CD8-positive, alpha-beta memory T cell (primary cell): ENCODE measurements around the gene ERBB3. TPM values are rescaled to one million over a fixed set of nuclear protein-coding genes. Genes with fewer than 3 reads are reported as not detected.
A peak's percentile ranks its signal among the peaks of the same experiment; 100 is the strongest.

Experiments
- CTCF ChIA-PET: fragments of 350-600 bp; sonication (Branson Sonifier 250); formaldehyde crosslinking; loops from one replicate; lab custom pipeline; 2021; ENCODE audit warnings: antibody characterized with exemption; lab: Charles Lee
- POLR2A ChIA-PET: fragments of 350-600 bp; sonication (Branson Sonifier 250); formaldehyde crosslinking; loops from one replicate; lab custom pipeline; 2021; ENCODE audit warnings: antibody characterized with exemption; lab: Charles Lee
- DNase-seq, 5 donors: peaks; one replicate each; pipeline versions ENCODE4 v3.0.0 to v3.0.0-alpha.2; 2020 to 2022; ENCODE audit warnings: mixed read lengths in 1 of 5
- H3K27ac ChIP-seq: one replicate; pipeline ENCODE4 v1.7.0; 2013; ENCODE audit warnings: low read depth, mild to moderate bottlenecking, low read length, moderate library complexity
- H3K27me3 ChIP-seq: 2 replicates; pipeline ENCODE4 v1.7.0; 2013; ENCODE audit warnings: low read length, mild to moderate bottlenecking; ENCODE audit not compliant: insufficient read depth, poor library complexity, severe bottlenecking
- H3K36me3 ChIP-seq: 2 replicates; pipeline ENCODE4 v1.7.0; 2013; ENCODE audit warnings: mild to moderate bottlenecking, low read length, moderate library complexity; ENCODE audit not compliant: insufficient read depth
- H3K4me1 ChIP-seq: 2 replicates; pipeline ENCODE4 v1.7.0; 2013; ENCODE audit warnings: mild to moderate bottlenecking, low read length, moderate library complexity; ENCODE audit not compliant: insufficient read depth
- H3K4me3 ChIP-seq: 2 replicates; pipeline ENCODE4 v1.7.0; 2013; ENCODE audit warnings: mild to moderate bottlenecking, low read length
- H3K9me3 ChIP-seq: 2 replicates; pipeline ENCODE4 v1.7.0; 2013; ENCODE audit warnings: mild to moderate bottlenecking, low read length
- H3K27ac Mint-ChIP-seq, 8 donors: one replicate each; pipeline ENCODE4 v1.8.0; 2020 to 2021; ENCODE audit warnings: mixed read lengths in 8 of 8, mild to moderate bottlenecking in 6 of 8, inconsistent platforms in 3 of 8, moderate library complexity in 3 of 8
- H3K27me3 Mint-ChIP-seq, 2 donors: one replicate each; pipeline ENCODE4 v1.8.0; 2020 to 2021; ENCODE audit warnings: mixed read lengths in 2 of 2, mild to moderate bottlenecking in 1 of 2, moderate library complexity in 1 of 2
- H3K36me3 Mint-ChIP-seq, 3 donors: one replicate each; pipeline ENCODE4 v1.8.0; 2020 to 2021; ENCODE audit warnings: mixed read lengths in 3 of 3, inconsistent platforms in 1 of 3, mild to moderate bottlenecking in 1 of 3
- H3K4me1 Mint-ChIP-seq, 3 donors: one replicate each; pipeline ENCODE4 v1.8.0; 2020 to 2021; ENCODE audit warnings: mixed read lengths in 3 of 3, inconsistent platforms in 1 of 3, mild to moderate bottlenecking in 1 of 3
- H3K4me3 Mint-ChIP-seq, 7 donors: one replicate each; pipeline ENCODE4 v1.8.0; 2020 to 2021; ENCODE audit warnings: mixed read lengths in 7 of 7, mild to moderate bottlenecking in 6 of 7, moderate library complexity in 4 of 7, inconsistent platforms in 2 of 7
- H3K9me3 Mint-ChIP-seq, 5 donors: one replicate each; pipeline ENCODE4 v1.8.0; 2020 to 2022; ENCODE audit warnings: mixed read lengths in 5 of 5, mild to moderate bottlenecking in 3 of 5, moderate library complexity in 2 of 5, inconsistent platforms in 1 of 5
- polyA plus RNA-seq: library from polyadenylated mRNA; unstranded; fragments of 300-500 nt; fragmentation: Illumina TruSeq; gene quantifications from one replicate; pipeline ENCODE4 v1.2.3, GENCODE V29; 2021
- total RNA-seq, 2 experiments: library from RNA; stranded (reverse); gene quantifications; one replicate each; pipeline ENCODE4 v1.2.3, GENCODE V29; 2021

Gene ERBB3
- total and polyA plus RNA-seq, 3 experiments from 2014 or later: 0.63 to 1.9 (median 1.7) TPM

GRCh38 chr12:56080556-56081138, 682 bp downstream of the ERBB3 start:
- Histone ChIP-seq H3K4me1 (peaks cover 5% of the 10 kb centered on the region), H3K27me3 (peaks cover 6% of the 10 kb centered on the region), H3K36me3 (no peaks in the 10 kb centered on the region), H3K4me3 (peak overlapping the region; percentile 83), H3K27ac (no peak overlapping the region), H3K9me3 (no peaks in the 10 kb centered on the region)
- Mint-ChIP-seq H3K27ac (peak overlapping the region in 1 of 8 donors; percentile 42), H3K9me3 (no peaks in the 10 kb centered on the region), H3K4me1 (peaks cover 3 to 24% (median 4%) of the 10 kb centered on the region in 3 donors), H3K36me3 (peaks cover 0 to 1% (median 0%) of the 10 kb centered on the region in 3 donors), H3K4me3 (peak overlapping the region; percentile 84 to 94 (median 86)), H3K27me3 (peaks cover 7 to 13% of the 10 kb centered on the region in 2 donors)
- no peak for DNase-seq
- ChIA-PET CTCF (interaction anchor here (1.0 to 1.1 kb wide), 2 partner anchors 13 to 44 kb away, joined by 3 read pairs; no protein-coding TSS in a partner anchor), POLR2A (interaction anchor here (0.7 to 2.2 kb wide), 4 partner anchors 23 to 38 kb away, joined by 3 to 9 read pairs (median 4); partner anchors contain the start of genes PA2G4, RPL41 and ZC3H10)

GRCh38 chr12:56081393-56082347, 1.7 kb downstream of the ERBB3 start:
- Mint-ChIP-seq H3K27ac (no peak overlapping the region), H3K4me3 (peak overlapping the region in 5 of 7 donors; percentile 83 to 87 (median 86)), H3K4me1 (peaks cover 3 to 24% (median 4%) of the 10 kb centered on the region in 3 donors), H3K36me3 (peaks cover 0 to 1% (median 0%) of the 10 kb centered on the region in 3 donors), H3K27me3 (peaks cover 7 to 15% of the 10 kb centered on the region in 2 donors), H3K9me3 (no peaks in the 10 kb centered on the region)
- no peak overlapping the region for H3K27ac ChIP-seq
- ChIA-PET CTCF (interaction anchor here (1.0 to 1.1 kb wide), 2 partner anchors 14 to 43 kb away, joined by 3 read pairs; no protein-coding TSS in a partner anchor), POLR2A (interaction anchor here (0.8 kb wide), 1 partner anchor 20 kb away, joined by 4 read pairs; no protein-coding TSS in a partner anchor)
- H3K36me3 ChIP-seq: no peaks in the 10 kb centered on the region
- H3K4me3 ChIP-seq: no peak overlapping the region
- peaks cover 6% of the 10 kb centered on the region for H3K27me3 ChIP-seq
- peaks cover 5% of the 10 kb centered on the region for H3K4me1 ChIP-seq
- DNase-seq: no peak
- no peaks in the 10 kb centered on the region for H3K9me3 ChIP-seq

GRCh38 chr12:56082382-56082781, 2.4 kb downstream of the ERBB3 start:
- H3K4me1 Mint-ChIP-seq: peaks cover 3 to 24% (median 4%) of the 10 kb centered on the region in 3 donors
- H3K36me3 Mint-ChIP-seq: peaks cover 0 to 1% (median 0%) of the 10 kb centered on the region in 3 donors
- POLR2A ChIA-PET: interaction anchor here (0.8 kb wide), 1 partner anchor 20 kb away, joined by 4 read pairs; no protein-coding TSS in a partner anchor
- CTCF ChIA-PET: no interaction called here
- Histone ChIP-seq H3K9me3 (no peaks in the 10 kb centered on the region), H3K4me3 (no peak overlapping the region), H3K4me1 (peaks cover 5% of the 10 kb centered on the region), H3K36me3 (no peaks in the 10 kb centered on the region), H3K27me3 (peaks cover 6% of the 10 kb centered on the region), H3K27ac (no peak overlapping the region)
- DNase-seq: no peak
- H3K9me3 Mint-ChIP-seq: no peaks in the 10 kb centered on the region
- peaks cover 7 to 15% of the 10 kb centered on the region in 2 donors for H3K27me3 Mint-ChIP-seq
- H3K27ac Mint-ChIP-seq: no peak overlapping the region
- H3K4me3 Mint-ChIP-seq: peak overlapping the region in 1 of 7 donors; percentile 83

GRCh38 chr12:56082967-56083366, 3.0 kb downstream of the ERBB3 start:
- H3K36me3 Mint-ChIP-seq: peaks cover 0 to 1% (median 0%) of the 10 kb centered on the region in 3 donors

GRCh38 chr12:56084958-56085543, 5.1 kb downstream of the ERBB3 start:
- H3K27ac Mint-ChIP-seq: peak overlapping the region in 2 of 8 donors; percentile 33 to 71
- no peak overlapping the region for H3K4me3 Mint-ChIP-seq

More at GRCh38 chr12:56082967-56083366, 3.0 kb downstream of the ERBB3 start:
- Histone ChIP-seq H3K27me3 (peaks cover 6% of the 10 kb centered on the region), H3K36me3 (no peaks in the 10 kb centered on the region), H3K27ac (no peak overlapping the region), H3K9me3 (no peaks in the 10 kb centered on the region), H3K4me1 (peaks cover 5% of the 10 kb centered on the region), H3K4me3 (no peak overlapping the region)
- DNase-seq: no peak
- POLR2A ChIA-PET: no interaction called here
- Mint-ChIP-seq H3K4me3 (no peak overlapping the region), H3K9me3 (no peaks in the 10 kb centered on the region), H3K4me1 (peaks cover 3 to 24% (median 4%) of the 10 kb centered on the region in 3 donors), H3K27ac (peak overlapping the region in 1 of 8 donors; percentile 14), H3K27me3 (peaks cover 7 to 15% of the 10 kb centered on the region in 2 donors)
- CTCF ChIA-PET: no interaction called here

GRCh38 chr12:56086096-56086495, 6.1 kb downstream of the ERBB3 start:
- no peaks in the 10 kb centered on the region for H3K36me3 ChIP-seq
- Mint-ChIP-seq H3K36me3 (no peaks in the 10 kb centered on the region), H3K9me3 (no peaks in the 10 kb centered on the region), H3K4me3 (no peak overlapping the region), H3K4me1 (peaks cover 0 to under 1% (median 0%) of the 10 kb centered on the region in 3 donors), H3K27ac (peak overlapping the region in 1 of 8 donors; percentile 30), H3K27me3 (peaks cover 7 to 11% of the 10 kb centered on the region in 2 donors)
- H3K27ac ChIP-seq: no peak overlapping the region
- H3K4me3 ChIP-seq: no peak overlapping the region
- ChIA-PET POLR2A (no interaction called here), CTCF (interaction anchor here (0.8 to 3.0 kb wide), 9 partner anchors 9 to 274 kb away, joined by 3 to 15 read pairs (median 4); partner anchors contain the start of genes ESYT1, RPL41, SMARCC2 and STAT2)
- DNase-seq: no peak
- H3K4me1 ChIP-seq: no peaks in the 10 kb centered on the region
- peaks cover 1% of the 10 kb centered on the region for H3K27me3 ChIP-seq
- H3K9me3 ChIP-seq: no peaks in the 10 kb centered on the region

More at GRCh38 chr12:56084958-56085543, 5.1 kb downstream of the ERBB3 start:
- ChIA-PET CTCF (interaction anchor here (0.6 to 3.0 kb wide), 11 partner anchors 10 to 350 kb away, joined by 3 to 15 read pairs (median 3); partner anchors contain the start of genes ESYT1, RPL41, SMARCC2 and STAT2), POLR2A (interaction anchor here (0.5 to 0.6 kb wide), 2 partner anchors 13 to 104 kb away, joined by 3 to 4 read pairs; partner anchors contain the start of gene SMARCC2)
- Histone ChIP-seq H3K27me3 (peaks cover 6% of the 10 kb centered on the region), H3K36me3 (no peaks in the 10 kb centered on the region), H3K4me3 (no peak overlapping the region), H3K4me1 (no peaks in the 10 kb centered on the region), H3K9me3 (no peaks in the 10 kb centered on the region), H3K27ac (no peak overlapping the region)
- peaks cover 7 to 15% of the 10 kb centered on the region in 2 donors for H3K27me3 Mint-ChIP-seq
- peaks cover 0 to 1% (median 0%) of the 10 kb centered on the region in 3 donors for H3K36me3 Mint-ChIP-seq
- peaks cover 3 to 11% (median 4%) of the 10 kb centered on the region in 3 donors for H3K4me1 Mint-ChIP-seq
- DNase-seq: no peak
- no peaks in the 10 kb centered on the region for H3K9me3 Mint-ChIP-seq

GRCh38 chr12:56086608-56087007, 6.6 kb downstream of the ERBB3 start:
- H3K4me3 Mint-ChIP-seq: no peak overlapping the region
- peaks cover 7% of the 10 kb centered on the region in 2 donors for H3K27me3 Mint-ChIP-seq
- no peak overlapping the region for H3K4me3 ChIP-seq
- H3K27ac Mint-ChIP-seq: peak overlapping the region in 1 of 8 donors; percentile 30
- no peaks in the 10 kb centered on the region for H3K36me3 ChIP-seq
- H3K4me1 Mint-ChIP-seq: no peaks in the 10 kb centered on the region
- no peak overlapping the region for H3K27ac ChIP-seq
- no peaks in the 10 kb centered on the region for H3K36me3 Mint-ChIP-seq
- POLR2A ChIA-PET: no interaction called here
- CTCF ChIA-PET: interaction anchor here (0.9 to 3.0 kb wide), 4 partner anchors 9 to 103 kb away, joined by 3 to 15 read pairs (median 4); partner anchors contain the start of genes RPL41, SMARCC2 and ZC3H10
- no peaks in the 10 kb centered on the region for H3K9me3 ChIP-seq
- H3K4me1 ChIP-seq: no peaks in the 10 kb centered on the region
- H3K9me3 Mint-ChIP-seq: no peaks in the 10 kb centered on the region
- no peak for DNase-seq
- H3K27me3 ChIP-seq: no peaks in the 10 kb centered on the region
